HK-2 (cell line): ENCODE measurements around the gene NRG2.

Experiments
- DNase-seq: peaks from one replicate; pipeline ENCODE4 v3.0.0-alpha.2; 2018; ENCODE audit not compliant: unreplicated experiment

Gene NRG2

DNA sequence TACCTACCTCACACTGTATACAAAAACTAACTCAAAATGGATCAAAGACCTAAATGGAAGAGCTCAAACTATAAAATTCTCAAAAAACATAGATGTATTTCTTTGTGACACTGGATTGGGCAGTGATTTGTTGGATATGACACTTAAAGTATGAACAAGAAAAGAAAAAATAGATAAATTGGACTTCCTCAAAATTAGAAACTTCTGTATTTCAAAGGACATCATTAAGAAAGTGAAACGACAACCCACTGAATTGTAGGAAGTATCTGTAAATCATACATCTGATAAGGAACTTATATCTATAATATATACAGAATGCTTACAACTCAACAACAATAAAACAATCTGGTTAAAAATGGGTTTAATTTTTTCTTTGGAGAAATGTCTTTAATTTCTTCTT, 96.7 kb downstream of the NRG2 start:
- DNase-seq, result no peak

- DNase-seq, result no peak
Observed at GRCh38 chr5:139946006-139946405, 97.1 kb downstream of the NRG2 start.

GRCh38 chr5:139942243-139942642, 100.9 kb downstream of the NRG2 start:
- no peak for DNase-seq

DNA sequence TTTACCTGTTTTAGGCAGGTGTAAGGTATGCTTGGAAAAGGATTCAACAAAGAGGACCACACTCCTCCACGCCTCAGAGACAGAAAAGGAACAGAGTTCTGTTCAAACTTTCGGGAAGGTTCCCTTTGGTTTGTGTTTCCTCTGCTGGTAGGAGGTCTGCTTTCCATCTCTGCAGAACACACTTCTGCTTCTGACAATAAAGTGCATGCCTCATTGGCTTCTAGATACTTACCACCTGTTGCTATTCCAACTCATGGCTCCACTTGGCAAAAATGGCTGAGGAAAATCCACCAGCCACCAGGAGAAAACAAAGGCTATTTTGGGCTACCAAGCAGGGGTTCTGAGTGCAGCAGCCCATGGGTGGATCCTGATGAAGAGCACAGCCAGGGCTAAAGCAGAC, 112.7 kb downstream of the NRG2 start:
- DNase-seq, result no peak

GRCh38 chr5:139926797-139927503, 116.1 kb downstream of the NRG2 start:
- DNase-seq, result no peak

DNA sequence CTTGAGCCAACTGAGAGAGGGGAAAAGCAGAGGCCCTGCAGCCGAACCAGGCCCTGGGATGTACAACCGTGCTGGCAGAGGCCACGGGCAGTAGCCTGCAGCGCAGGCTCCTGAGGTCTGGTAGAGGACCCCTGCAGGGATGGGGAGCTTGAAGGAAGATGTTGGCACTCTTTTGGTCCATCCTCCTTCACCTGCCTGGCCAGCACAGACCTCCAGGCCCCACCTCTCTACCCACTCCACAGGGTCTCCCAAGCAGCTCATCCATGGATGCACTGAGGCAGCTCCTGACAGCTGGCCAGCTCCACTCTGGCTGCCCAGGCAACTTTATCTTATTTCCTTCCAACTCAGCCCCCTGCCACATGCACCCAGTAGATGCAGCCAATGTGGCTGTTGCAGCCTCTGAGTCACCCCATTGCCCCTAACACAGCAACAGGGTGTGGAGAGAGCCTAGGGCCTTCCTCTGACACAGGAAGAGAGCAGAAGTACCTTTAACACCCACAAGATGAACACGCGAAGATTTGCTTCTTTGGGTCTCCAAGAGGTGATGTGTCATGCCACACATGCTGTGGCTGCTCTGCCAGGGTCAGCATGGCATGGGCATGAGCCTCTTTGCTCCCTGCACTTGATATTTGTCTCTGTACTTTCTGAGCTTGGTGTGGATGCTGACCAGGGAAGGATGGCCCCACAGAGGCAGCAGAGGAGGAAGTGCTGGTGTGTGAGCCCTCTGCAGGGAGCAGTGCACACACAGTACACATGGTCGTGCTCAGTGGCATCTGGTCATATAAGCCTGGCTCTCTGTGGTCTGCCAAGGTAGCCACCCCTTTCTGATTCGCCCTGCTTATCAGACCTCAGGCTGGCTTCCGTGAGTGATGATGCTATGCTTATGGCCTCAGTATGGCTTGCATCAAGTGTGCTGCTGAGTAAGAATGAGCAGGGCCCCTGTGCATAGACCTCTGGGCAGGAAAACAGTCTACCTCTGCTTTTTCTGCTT, 117.2 kb downstream of the NRG2 start:
- no peak for DNase-seq

DNA sequence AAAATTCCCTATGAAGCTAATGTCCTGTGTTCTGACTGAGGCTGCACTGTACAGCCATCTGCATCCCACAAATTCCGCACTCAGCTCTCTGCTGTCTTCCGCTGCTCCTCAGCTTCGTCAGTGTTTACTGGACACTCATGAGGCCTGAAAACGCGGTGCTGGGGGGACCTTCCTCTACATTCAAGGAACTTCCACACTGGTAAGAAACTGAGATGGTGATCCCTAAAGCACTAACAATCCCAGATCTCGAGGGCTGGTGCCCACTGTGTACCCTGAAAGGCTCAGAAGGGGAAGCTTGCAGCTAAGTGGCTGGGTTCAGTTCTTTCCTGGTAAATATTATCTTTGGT, 117.9 kb downstream of the NRG2 start:
- no peak for DNase-seq

DNA sequence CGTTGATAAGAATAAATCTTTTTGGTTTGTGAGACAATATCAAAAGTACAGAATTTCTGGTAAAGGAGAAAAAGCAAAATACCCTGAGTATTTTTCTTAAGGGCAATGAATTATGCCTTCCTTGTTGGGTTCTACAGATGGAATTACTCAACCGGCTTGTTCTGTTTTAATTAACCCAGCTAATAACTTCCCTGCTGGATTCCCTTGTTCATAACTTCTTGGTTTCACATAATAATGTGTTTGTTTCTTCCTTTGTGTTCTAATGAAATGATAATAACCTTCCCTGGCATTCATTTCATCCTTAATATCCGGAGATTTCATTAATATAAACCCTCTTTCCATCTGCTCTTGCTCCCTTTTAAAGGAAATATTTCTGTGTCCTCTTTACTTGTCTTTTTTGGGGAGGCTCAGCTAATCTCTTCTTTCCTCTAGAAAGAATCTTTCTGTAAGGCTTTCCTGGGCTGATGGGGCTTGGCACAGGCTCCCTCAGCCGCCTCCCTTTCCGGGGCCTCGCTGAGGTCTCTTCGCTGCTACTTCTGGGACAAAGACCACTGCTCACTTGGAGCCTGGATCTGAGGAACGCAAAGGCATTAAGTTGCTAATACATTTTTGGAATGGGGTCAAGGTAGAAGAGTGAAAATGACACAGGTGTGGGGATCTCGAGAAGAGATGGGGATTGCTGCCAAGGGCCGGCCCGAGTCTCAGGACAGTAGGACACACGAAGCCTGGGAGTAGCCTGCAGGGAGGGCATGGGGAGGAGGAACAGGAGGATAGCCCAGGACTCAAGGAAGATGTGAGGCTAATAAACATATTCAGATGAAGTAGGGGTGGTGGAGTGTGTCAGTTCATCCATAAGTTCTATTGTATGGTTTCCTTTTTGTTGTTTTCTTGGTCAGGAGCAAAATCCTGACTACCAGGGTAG, 118.5 kb downstream of the NRG2 start:
- no peak for DNase-seq

DNA sequence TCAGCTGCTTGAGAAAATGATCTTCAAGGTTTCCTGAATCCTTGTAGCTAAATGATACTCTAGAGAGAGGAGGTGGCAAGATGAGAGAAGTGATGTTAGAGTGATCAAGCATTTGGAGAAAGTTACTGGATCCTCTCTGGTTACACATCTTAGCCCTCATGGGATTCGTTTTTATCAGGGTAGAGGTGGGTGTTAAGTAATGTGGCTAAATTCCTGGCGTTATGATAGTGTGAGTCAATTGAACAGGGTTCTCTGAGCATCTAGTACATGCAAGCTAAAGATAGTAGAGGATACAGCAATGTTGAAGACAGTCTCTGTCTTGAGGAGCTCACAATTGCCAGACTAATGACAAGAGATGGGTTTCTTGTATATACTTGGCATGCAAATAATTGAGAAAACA, 123.8 kb downstream of the NRG2 start:
- no peak for DNase-seq

DNA sequence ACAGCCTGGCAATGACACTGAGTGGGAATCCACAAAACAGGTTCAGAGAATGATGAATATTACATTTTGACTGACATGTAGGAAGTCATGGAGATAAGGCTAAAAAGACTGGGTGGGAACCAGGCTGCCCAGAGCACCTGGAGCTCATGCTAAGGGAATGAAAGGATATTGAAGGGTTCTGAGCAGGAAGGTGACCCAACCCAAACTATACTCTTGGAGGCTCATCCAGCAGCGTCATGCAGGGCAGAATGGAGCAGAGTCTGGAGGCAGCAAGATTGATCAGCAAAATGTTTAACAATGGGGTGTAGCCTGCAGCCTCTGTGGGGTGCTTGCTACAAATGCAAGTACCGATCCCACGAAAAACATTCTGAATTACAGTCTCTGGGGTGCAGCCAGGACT, 127.3 kb downstream of the NRG2 start:
- no peak for DNase-seq

DNA sequence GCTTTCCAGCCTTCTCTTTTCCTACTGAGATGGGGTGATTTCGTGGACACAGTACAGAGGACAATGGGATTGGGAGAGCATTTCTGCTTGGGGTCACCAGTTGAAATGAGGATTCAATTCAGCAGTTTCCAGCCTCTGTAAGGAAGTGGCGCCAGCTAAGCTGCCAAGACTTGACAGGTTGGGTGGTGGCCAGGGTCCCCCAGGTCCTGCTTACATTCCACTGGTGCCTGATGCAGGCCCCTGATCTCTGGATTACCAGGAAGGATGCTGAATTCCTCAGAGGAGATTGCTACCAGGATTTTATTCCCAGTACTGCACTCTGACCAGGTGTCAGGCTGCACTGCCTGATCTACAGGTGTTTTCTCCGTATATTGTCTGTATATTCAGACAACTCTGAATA, 127.8 kb downstream of the NRG2 start:
- no peak for DNase-seq

GRCh38 chr5:139914218-139914807, 128.8 kb downstream of the NRG2 start:
- DNase-seq, result no peak

- no peak for DNase-seq
Observed at GRCh38 chr5:139912804-139913203, 130.3 kb downstream of the NRG2 start.

- no peak for DNase-seq
Observed at GRCh38 chr5:139912158-139912557, 130.9 kb downstream of the NRG2 start.

- DNase-seq, result no peak
Observed at GRCh38 chr5:139911425-139912120, 131.5 kb downstream of the NRG2 start.

- DNase-seq, result no peak
Observed at GRCh38 chr5:139910901-139911300, 132.2 kb downstream of the NRG2 start.

GRCh38 chr5:139910036-139910435, 133.1 kb downstream of the NRG2 start:
- DNase-seq, result no peak

DNA sequence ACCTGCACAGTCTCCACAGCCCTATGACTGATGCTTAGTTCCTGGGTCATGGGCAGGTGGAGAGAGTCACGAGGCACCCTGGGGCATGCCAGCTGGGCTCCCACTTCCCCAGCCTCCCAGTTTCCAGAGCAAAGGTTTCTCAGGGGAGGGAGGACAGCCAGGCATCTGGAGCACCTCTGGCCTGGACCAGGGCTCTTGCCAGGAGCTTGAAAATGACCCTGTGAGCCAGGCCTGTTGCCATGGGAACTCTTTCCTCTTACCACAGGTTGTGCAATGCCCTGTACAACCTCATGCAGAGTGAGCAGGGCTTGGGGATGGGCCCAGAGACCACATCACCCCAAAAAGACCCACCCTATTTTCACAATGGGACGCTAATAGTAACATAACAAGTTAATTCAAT, 134.3 kb downstream of the NRG2 start:
- no peak for DNase-seq

DNA sequence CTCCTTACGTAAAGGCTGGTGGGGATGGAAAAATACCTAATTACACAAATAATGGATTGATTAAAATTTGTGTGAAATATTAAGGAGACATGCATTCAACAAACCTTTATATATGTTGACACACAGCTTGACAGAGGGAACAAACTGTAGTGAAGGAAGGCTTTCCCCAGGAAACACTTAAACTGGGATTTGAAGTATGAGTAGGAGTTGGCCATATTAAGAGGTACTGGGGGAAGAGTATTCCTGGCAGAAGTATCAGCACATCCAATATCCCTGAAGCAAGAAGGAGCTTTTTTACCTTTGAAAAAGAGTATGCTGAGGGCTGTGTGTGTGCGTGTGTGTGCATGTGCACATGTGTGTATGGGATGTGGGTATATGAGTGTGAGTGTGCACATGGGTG, 136.4 kb downstream of the NRG2 start:
- no peak for DNase-seq

DNA sequence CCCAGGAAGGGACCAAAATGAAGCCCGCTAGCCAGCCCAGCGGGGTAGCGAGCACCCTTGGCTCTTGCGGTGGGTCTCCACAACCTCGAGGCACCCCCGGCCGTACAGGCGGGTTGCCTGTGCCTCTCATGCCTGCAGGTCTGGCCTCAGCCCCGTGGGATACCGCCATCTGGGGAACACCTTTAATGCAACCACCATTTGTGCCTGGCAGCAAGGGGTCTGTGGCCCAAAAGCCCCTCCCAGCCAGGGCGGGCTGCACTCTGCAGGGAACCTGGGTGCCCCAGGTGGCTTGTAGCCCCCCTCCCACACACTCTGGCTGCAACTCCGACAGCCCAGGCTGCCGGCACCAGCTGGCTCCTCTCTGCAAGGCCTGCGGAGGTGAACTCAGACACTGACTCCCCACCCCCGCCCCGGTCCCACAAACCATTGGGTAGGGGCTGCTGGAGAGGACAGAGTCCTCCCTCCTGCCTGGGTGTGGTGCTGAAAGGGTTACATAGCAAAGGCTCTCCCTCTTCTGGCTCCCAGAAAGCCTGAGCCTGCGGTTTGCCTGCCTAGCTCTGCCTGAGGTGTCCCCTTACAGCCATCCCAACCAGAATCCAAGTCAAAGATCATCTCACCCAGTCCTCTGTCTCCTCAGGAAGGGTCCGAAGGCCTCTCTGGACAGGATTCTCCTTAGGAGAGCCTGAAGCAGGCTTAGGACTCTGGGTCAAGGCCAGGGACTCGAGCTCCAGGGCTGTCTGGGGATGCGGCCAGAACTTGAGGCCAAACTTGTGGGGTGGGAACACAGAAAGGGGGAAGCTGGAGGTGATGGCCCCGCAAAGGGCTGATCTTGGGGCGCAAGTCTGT, 138.1 kb downstream of the NRG2 start:
- no peak for DNase-seq

DNA sequence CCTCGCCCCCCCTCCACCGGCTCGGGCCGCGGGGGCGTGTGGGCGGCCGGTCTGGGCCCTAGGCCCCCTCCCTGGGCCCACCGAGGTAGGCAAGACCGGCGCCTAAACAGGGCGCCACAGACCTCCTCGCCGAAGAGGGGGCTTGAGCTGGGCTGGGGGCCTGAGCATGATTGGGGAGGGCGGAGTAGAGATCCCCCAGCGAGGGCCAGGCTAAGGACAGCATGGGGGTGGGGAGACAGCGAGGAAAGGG, 138.6 kb downstream of the NRG2 start:
- DNase-seq, result no peak
